GM19397 (cell line): ENCODE results near the gene MST1.
"Not testable (repeated sequence)": the region's sequence is repeated elsewhere in the genome, so short reads cannot be mapped to it uniquely, and the experiment has no call there.

Experiments used
- ATAC-seq: cut with Tn5 transposase; IDR thresholded peaks from one replicate; pipeline ENCODE4 v1.9.1; 2021; ENCODE audit warnings: mild to moderate bottlenecking, moderate library complexity; ENCODE audit not compliant: unreplicated experiment

The MST1 gene

GRCh38 chr3:49701388-49702077, 12.3 kb upstream of the MST1 start:
- no peak for ATAC-seq

- no peak for ATAC-seq
Observed at GRCh38 chr3:49700453-49701128, 11.3 kb upstream of the MST1 start.

GRCh38 chr3:49700014-49700413, 10.7 kb upstream of the MST1 start:
- no peak for ATAC-seq

GRCh38 chr3:49699281-49699979, 10.2 kb upstream of the MST1 start:
- no peak for ATAC-seq

- ATAC-seq, result not testable (repeated sequence)
Observed at GRCh38 chr3:49695350-49696015, 6.2 kb upstream of the MST1 start.

- not testable (repeated sequence) for ATAC-seq
Observed at GRCh38 chr3:49694409-49695070, 5.3 kb upstream of the MST1 start.

GRCh38 chr3:49691481-49691880, 2.2 kb upstream of the MST1 start:
- ATAC-seq, result not testable (repeated sequence)

GRCh38 chr3:49690856-49691255, 1.6 kb upstream of the MST1 start:
- not testable (repeated sequence) for ATAC-seq

GRCh38 chr3:49689908-49690624, 792 bp upstream of the MST1 start:
- not testable (repeated sequence) for ATAC-seq

- peak; percentile 3 for ATAC-seq
Observed at GRCh38 chr3:49688338-49689045, 782 bp downstream of the MST1 start.

- ATAC-seq, result not testable (repeated sequence)
Observed at GRCh38 chr3:49687424-49687795, 1.9 kb downstream of the MST1 start.

- ATAC-seq, result not testable (repeated sequence)
Observed at GRCh38 chr3:49686769-49687423, 2.4 kb downstream of the MST1 start.

- ATAC-seq, result not testable (repeated sequence)
Observed at GRCh38 chr3:49686346-49686745, 2.9 kb downstream of the MST1 start.

GRCh38 chr3:49685846-49686245, 3.4 kb downstream of the MST1 start:
- ATAC-seq, result not testable (repeated sequence)

GRCh38 chr3:49685103-49685502, 4.2 kb downstream of the MST1 start:
- ATAC-seq, result not testable (repeated sequence)

GRCh38 chr3:49684453-49684852, 4.8 kb downstream of the MST1 start:
- ATAC-seq, result not testable (repeated sequence)

GRCh38 chr3:49683162-49683561, 6.1 kb downstream of the MST1 start:
- ATAC-seq, result no peak

GRCh38 chr3:49681543-49681942, 7.7 kb downstream of the MST1 start:
- no peak for ATAC-seq

- no peak for ATAC-seq
Observed at GRCh38 chr3:49681232-49681522, 8.1 kb downstream of the MST1 start.
